Karpas-422 (cell line): ENCODE measurements around the gene PRKAG3. TPM values are rescaled to one million over a fixed set of nuclear protein-coding genes. Genes with fewer than 3 reads are reported as not detected.

Experiments used
- DNase-seq: peaks from one replicate; pipeline ENCODE4 v3.0.0-alpha.2; 2015
- H2AFZ ChIP-seq: fragments of 200-600 bp; sonication (generic); 2 replicates; pipeline ENCODE4 v1.6.1; 2014; ENCODE audit warnings: antibody characterized with exemption, low read length, mixed read lengths
- H3K27ac ChIP-seq: fragments of 200-600 bp; sonication (generic); 2 replicates; pipeline ENCODE4 v1.5.1; 2014; ENCODE audit warnings: mild to moderate bottlenecking, low read length, moderate library complexity
- H3K27me3 ChIP-seq: fragments of 200-600 bp; sonication (generic); 2 replicates; pipeline ENCODE4 v1.6.1; 2014; ENCODE audit warnings: low read length, mixed read lengths
- H3K36me3 ChIP-seq: fragments of 200-600 bp; sonication (generic); 2 replicates; pipeline ENCODE4 v1.6.1; 2014; ENCODE audit warnings: low read length, mixed read lengths; ENCODE audit not compliant: insufficient read depth
- H3K4me1 ChIP-seq: fragments of 200-600 bp; sonication (generic); 2 replicates; pipeline ENCODE4 v1.6.1; 2014; ENCODE audit warnings: mild to moderate bottlenecking, low read length, mixed read lengths
- H3K4me2 ChIP-seq: fragments of 200-600 bp; sonication (generic); 2 replicates; pipeline ENCODE4 v1.6.1; 2014; ENCODE audit warnings: low read length, low read depth, mild to moderate bottlenecking; ENCODE audit not compliant: poor library complexity, severe bottlenecking
- H3K4me3 ChIP-seq: fragments of 200-600 bp; sonication (generic); 2 replicates; pipeline ENCODE4 v1.5.1; 2014; ENCODE audit warnings: mild to moderate bottlenecking, antibody characterized with exemption, low read length, mixed read lengths
- H3K79me2 ChIP-seq: fragments of 200-600 bp; sonication (generic); 2 replicates; pipeline ENCODE4 v1.6.1; 2014; ENCODE audit warnings: mild to moderate bottlenecking, low read length, mixed read lengths
- H3K9ac ChIP-seq: fragments of 200-600 bp; sonication (generic); 2 replicates; pipeline ENCODE4 v1.6.0; 2014; ENCODE audit warnings: low read length
- H3K9me2 ChIP-seq: fragments of 200-600 bp; sonication (generic), shearing (Covaris generic); replicated peaks from 2 replicates; pipeline ENCODE4 v1.6.0; 2014; ENCODE audit warnings: mild to moderate bottlenecking, low read length, moderate library complexity; ENCODE audit not compliant: insufficient read depth
- H3K9me3 ChIP-seq: fragments of 300-700, 200-600 bp; sonication (generic); 2 replicates; pipeline ENCODE4 v1.6.1; 2014; ENCODE audit warnings: low read length, mixed read lengths
- H4K20me1 ChIP-seq: fragments of 200-600 bp; sonication (generic); 2 replicates; pipeline ENCODE4 v1.6.1; 2014; ENCODE audit warnings: mild to moderate bottlenecking, antibody characterized with exemption, low read length, low read depth; ENCODE audit not compliant: insufficient read depth
- total RNA-seq: library from RNA; depleted of rRNA; stranded (reverse); fragments of >200 nt; shearing (Covaris generic); gene quantifications from 2 replicates; pipeline ENCODE4 v1.2.3, GENCODE V29; 2014; ENCODE audit warnings: low replicate concordance

Gene PRKAG3
- total RNA-seq, 1 experiment from 2014 or later = not detected

DNA sequence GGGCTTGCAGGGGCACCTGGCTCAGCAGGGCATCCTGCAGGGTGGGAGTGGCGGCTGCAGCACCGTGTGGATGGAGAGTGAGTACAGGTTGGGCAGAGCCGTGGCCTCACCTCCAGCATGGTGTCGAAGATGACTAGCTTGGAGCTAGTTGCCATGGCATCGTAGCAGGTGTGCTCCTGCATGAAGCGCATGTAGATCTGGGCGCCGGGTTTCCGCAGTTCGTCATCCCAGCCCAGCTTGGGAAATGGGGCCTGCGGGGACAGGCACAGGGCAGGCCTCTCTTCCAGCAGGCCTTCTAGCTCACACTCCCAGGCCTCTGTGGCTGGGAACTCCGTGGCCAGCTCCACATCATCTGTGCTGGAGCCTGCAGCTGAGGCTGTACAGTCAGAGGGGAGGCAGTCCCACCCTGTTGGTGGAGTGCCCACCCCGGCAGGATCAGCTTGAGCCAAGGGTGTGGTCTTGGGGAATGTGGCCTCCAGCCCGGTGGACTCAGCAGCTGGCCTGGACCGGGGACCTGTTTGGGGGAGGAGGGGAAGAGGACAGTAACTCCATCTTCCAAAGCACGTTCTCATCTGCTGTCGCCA, 1.6 kb downstream of the PRKAG3 start:
- Histone ChIP-seq H3K27me3 (no peaks in the 10 kb centered on the region), H4K20me1 (no peaks in the 10 kb centered on the region), H3K4me2 (no peak overlapping the region), H3K36me3 (no peaks in the 10 kb centered on the region), H3K9ac (no peak overlapping the region), H3K4me1 (no peaks in the 10 kb centered on the region; the same call in 1 of the 2 replicates), H3K4me3 (no peak overlapping the region), H3K27ac (no peak overlapping the region), H3K9me2 (no peaks in the 10 kb centered on the region), H3K79me2 (no peaks in the 10 kb centered on the region), H3K9me3 (no peaks in the 10 kb centered on the region), H2AFZ (no peak overlapping the region)
- DNase-seq = no peak

DNA sequence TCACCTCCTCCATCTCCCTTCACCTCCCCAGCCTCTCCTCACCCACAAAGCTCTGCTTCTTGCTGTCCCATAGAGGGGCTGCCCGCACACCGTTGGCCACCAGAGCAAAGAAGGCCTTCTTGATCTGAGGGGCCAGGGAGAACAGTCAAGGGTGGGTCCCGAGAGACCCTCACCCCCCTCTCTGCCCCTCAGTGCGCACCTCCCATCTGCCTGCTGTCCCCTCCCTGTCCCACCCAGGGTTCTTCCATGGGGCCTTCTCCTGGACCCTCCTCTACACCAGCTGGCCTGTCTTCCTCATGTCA, 3.2 kb downstream of the PRKAG3 start:
- Histone ChIP-seq H3K9me3 (no peaks in the 10 kb centered on the region), H3K9me2 (no peaks in the 10 kb centered on the region), H3K79me2 (no peaks in the 10 kb centered on the region), H3K4me2 (no peak overlapping the region), H3K36me3 (no peaks in the 10 kb centered on the region), H3K9ac (no peak overlapping the region), H3K27me3 (no peaks in the 10 kb centered on the region), H3K4me3 (no peak overlapping the region), H3K27ac (no peak overlapping the region), H4K20me1 (no peaks in the 10 kb centered on the region), H3K4me1 (no peaks in the 10 kb centered on the region; the same call in 1 of the 2 replicates), H2AFZ (no peak overlapping the region)
- DNase-seq = no peak

DNA sequence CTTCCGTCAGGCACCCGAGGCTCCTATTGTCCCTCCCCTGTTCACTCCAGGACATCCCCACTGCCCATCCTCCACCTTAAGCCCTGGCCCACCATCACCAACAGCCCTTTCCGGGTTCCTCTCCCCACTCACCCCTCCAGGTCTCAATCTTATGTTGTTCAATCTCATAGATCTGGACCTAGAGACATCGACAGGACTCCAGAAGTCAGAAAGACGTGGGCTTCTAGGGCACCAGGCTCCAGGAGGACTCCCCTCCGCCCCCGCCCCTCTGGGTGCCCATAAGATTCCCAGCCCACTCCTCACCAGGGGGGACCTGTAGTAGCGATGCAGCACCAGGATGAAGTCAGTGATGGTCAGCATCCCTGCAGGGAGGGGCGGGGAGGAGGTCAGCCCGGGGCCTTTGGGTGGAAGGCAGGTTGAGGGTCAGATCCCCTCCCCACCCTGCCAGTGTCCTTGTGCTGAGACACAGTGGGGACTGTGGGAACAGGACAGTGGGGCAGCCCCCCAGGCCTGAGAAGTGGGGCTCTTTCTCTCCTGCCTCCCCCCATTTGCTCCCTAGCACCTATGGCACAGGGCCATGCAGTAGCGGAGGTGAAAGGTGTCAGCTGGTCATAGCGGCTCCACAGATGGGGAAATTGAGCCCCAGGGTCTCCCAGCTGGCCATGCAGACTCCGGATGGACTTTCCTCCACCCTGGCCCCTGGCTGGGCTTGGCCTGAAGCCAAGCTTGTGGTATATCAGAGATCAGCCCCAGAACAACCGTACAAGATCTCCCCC, 3.7 kb downstream of the PRKAG3 start:
- DNase-seq = no peak
- no peaks in the 10 kb centered on the region for H3K27me3 ChIP-seq
- no peaks in the 10 kb centered on the region for H3K9me2 ChIP-seq
- H4K20me1 ChIP-seq = no peaks in the 10 kb centered on the region
- H3K4me2 ChIP-seq = no peak overlapping the region
- no peak overlapping the region for H2AFZ ChIP-seq
- H3K4me1 ChIP-seq = no peaks in the 10 kb centered on the region; the same call in 1 of the 2 replicates
- H3K36me3 ChIP-seq = no peaks in the 10 kb centered on the region
- H3K27ac ChIP-seq = no peak overlapping the region
- H3K4me3 ChIP-seq = no peak overlapping the region
- no peaks in the 10 kb centered on the region for H3K79me2 ChIP-seq
- H3K9me3 ChIP-seq = no peaks in the 10 kb centered on the region
- no peak overlapping the region for H3K9ac ChIP-seq

DNA sequence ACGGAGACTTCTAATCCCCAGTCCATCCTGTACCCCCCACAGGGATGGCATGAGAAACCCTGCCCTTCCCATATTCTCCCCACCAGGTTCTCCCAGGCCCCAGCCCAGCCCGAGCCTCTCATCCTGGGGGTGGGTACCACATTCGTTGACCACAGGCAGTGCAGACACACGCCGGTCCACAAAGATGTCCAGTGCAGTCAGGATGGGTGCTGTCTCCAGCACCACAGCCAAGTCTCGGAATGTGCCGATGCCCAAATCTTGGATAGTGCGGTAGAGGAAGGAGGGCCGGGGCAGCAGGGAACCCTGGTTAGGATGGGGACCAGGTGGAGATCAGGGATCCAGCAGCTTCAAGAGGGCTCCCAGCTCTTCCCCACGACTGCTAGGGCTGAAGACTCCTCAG, 4.8 kb downstream of the PRKAG3 start:
- H4K20me1 ChIP-seq = no peaks in the 10 kb centered on the region
- H3K9me2 ChIP-seq = no peaks in the 10 kb centered on the region
- H3K9me3 ChIP-seq = no peaks in the 10 kb centered on the region
- H3K4me2 ChIP-seq = no peak overlapping the region
- no peak overlapping the region for H3K4me3 ChIP-seq
- H3K27me3 ChIP-seq = no peaks in the 10 kb centered on the region
- H3K4me1 ChIP-seq = no peaks in the 10 kb centered on the region; the same call in 1 of the 2 replicates
- no peak overlapping the region for H3K27ac ChIP-seq
- H3K36me3 ChIP-seq = no peaks in the 10 kb centered on the region
- no peak overlapping the region for H2AFZ ChIP-seq
- DNase-seq = no peak
- no peaks in the 10 kb centered on the region for H3K79me2 ChIP-seq
- H3K9ac ChIP-seq = no peak overlapping the region

DNA sequence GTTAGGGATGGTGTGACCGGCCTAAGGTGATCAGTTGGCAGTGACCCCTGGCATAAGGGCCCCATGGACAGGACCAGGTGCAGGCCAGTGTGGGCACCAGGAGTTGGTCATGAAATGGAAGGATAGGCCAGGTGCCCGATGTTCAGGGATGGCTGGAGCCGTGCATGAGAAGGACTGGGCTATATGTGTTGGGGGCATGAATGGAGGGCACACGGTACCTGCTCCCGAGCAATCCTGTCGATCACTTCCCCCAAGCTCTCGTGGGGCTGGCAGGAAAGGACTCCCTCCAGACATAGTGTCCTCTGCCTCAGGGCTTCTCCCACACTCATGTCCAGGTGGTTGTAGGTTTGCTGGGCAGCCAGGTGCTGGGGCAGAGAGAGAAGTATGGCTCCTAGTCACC, 7.6 kb downstream of the PRKAG3 start:
- H3K9me2 ChIP-seq = no peaks in the 10 kb centered on the region
- H3K9ac ChIP-seq = no peak overlapping the region
- H4K20me1 ChIP-seq = no peaks in the 10 kb centered on the region
- H3K9me3 ChIP-seq = no peaks in the 10 kb centered on the region
- H3K4me1 ChIP-seq = no peaks in the 10 kb centered on the region; the same call in 1 of the 2 replicates
- DNase-seq = no peak
- H3K4me3 ChIP-seq = no peak overlapping the region
- H3K27me3 ChIP-seq = no peaks in the 10 kb centered on the region
- H3K4me2 ChIP-seq = no peak overlapping the region
- no peak overlapping the region for H2AFZ ChIP-seq
- no peaks in the 10 kb centered on the region for H3K79me2 ChIP-seq
- no peak overlapping the region for H3K27ac ChIP-seq
- no peaks in the 10 kb centered on the region for H3K36me3 ChIP-seq

DNA sequence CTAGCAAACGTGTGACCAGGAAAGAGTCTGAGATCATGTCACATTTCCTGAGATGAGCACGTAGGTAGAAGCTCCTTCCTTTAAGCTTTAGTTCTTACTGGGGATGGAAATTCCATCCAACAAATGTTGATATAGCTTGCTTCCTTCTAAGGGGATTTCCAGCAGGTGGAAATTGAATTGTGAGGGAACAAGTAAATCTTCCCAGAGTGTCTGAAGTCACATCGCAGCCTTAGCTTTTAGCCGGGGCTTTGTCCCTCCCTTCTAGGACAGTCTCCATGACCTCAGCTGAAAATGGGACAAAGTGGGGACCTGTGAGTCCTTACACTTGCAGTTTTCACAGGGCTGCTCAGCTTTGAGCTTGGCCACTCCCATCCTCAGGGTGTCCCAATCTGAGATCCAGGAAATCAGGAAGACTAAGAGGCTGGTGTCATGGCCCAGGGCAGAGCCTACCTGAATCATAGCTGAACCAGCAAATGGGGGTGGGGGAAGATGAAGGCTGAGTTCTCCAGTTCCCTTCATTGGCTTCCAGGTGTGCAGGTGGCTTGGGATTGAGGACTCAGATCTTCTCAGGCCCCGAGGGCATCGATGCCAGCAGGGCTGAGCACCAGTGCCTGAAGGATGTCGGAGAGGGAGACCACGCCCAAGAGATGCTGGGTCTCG, 8.3 kb downstream of the PRKAG3 start:
- H3K4me1 ChIP-seq = no peaks in the 10 kb centered on the region; the same call in 1 of the 2 replicates
- no peak for DNase-seq
- no peaks in the 10 kb centered on the region for H3K9me2 ChIP-seq
- no peak overlapping the region for H3K9ac ChIP-seq
- H3K9me3 ChIP-seq = no peaks in the 10 kb centered on the region
- no peaks in the 10 kb centered on the region for H3K79me2 ChIP-seq
- H3K4me3 ChIP-seq = no peak overlapping the region
- no peaks in the 10 kb centered on the region for H4K20me1 ChIP-seq
- no peak overlapping the region for H3K27ac ChIP-seq
- no peak overlapping the region for H2AFZ ChIP-seq
- H3K4me2 ChIP-seq = no peak overlapping the region
- H3K27me3 ChIP-seq = no peaks in the 10 kb centered on the region
- no peaks in the 10 kb centered on the region for H3K36me3 ChIP-seq

DNA sequence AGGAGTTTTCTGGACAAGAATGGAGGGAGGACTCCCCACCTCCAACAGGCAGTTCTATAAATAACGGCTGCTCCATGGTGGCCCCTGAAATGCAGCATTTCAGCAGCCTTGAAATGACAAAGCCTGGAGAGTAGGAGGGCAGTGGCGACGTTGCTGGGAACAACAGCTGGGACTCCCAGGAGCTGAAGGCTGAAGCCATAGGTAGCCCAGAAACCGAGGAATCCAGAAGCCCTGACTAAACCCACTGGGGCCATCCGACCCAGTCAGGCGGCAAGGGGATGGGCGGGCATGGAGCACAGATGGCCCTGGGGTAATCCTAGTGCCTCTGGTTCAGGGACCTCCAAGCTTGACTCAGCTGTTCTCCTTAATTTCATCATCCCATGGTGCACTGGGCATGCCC, 9.0 kb downstream of the PRKAG3 start:
- Histone ChIP-seq H3K4me3 (no peak overlapping the region), H4K20me1 (no peaks in the 10 kb centered on the region), H3K4me2 (no peak overlapping the region), H3K9me2 (no peaks in the 10 kb centered on the region), H3K79me2 (no peaks in the 10 kb centered on the region), H3K9ac (no peak overlapping the region), H3K36me3 (no peaks in the 10 kb centered on the region), H2AFZ (no peak overlapping the region), H3K9me3 (no peaks in the 10 kb centered on the region), H3K27me3 (no peaks in the 10 kb centered on the region), H3K4me1 (no peaks in the 10 kb centered on the region; the same call in 1 of the 2 replicates), H3K27ac (no peak overlapping the region)
- no peak for DNase-seq

DNA sequence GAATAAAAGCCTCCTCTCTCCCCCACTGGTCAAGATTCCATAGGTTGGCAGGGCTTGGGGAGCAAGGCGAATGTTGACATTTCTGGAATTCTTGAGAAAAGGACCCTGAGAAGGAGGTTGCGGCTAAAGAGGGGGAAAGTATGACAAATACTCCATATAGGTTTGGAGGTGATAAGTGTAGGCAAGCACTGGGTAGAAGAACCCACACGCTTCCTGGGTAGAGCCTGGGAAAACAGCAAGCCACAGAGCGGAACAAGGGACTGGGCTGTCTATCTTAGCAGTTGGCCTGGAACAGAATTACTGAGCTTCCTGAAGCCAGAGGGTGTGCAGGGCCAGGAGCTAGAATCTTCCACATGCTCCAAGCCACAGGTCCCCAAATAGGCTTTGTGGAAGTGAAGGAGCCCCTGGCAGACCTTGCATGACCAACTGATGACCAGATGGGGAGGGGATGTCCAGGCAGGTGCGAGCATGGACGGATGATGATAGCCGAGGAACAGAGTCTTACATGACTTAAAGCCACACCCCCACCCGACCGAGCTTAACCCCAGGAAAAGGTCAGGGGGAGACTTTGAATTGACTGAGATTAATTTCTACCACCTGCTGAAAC, 9.9 kb downstream of the PRKAG3 start:
- DNase-seq = no peak
- no peaks in the 10 kb centered on the region; the same call in 1 of the 2 replicates for H3K4me1 ChIP-seq
- no peak overlapping the region for H3K27ac ChIP-seq
- H3K9me3 ChIP-seq = no peaks in the 10 kb centered on the region
- H3K36me3 ChIP-seq = no peaks in the 10 kb centered on the region
- no peaks in the 10 kb centered on the region for H3K27me3 ChIP-seq
- no peak overlapping the region for H2AFZ ChIP-seq
- H3K4me2 ChIP-seq = no peak overlapping the region
- H3K9me2 ChIP-seq = no peaks in the 10 kb centered on the region
- H4K20me1 ChIP-seq = no peaks in the 10 kb centered on the region
- H3K9ac ChIP-seq = no peak overlapping the region
- no peak overlapping the region for H3K4me3 ChIP-seq
- H3K79me2 ChIP-seq = no peaks in the 10 kb centered on the region
